IPS-18a (cell line): ENCODE measurements around the gene PPP1R3G.

Experiments used
- H3K27ac ChIP-seq: one replicate; pipeline ENCODE4 v1.5.1; 2013; ENCODE audit warnings: low read length
- H3K27me3 ChIP-seq: one replicate; pipeline ENCODE4 v1.6.1; 2013; ENCODE audit warnings: mild to moderate bottlenecking, low read length; ENCODE audit not compliant: control insufficient read depth, insufficient read depth
- H3K36me3 ChIP-seq: one replicate; pipeline ENCODE4 v1.6.1; 2013; ENCODE audit warnings: low read depth, low read length; ENCODE audit not compliant: control insufficient read depth
- H3K4me1 ChIP-seq: one replicate; pipeline ENCODE4 v1.6.1; 2013; ENCODE audit warnings: low read depth, low read length; ENCODE audit not compliant: control insufficient read depth
- H3K4me3 ChIP-seq: one replicate; pipeline ENCODE4 v1.5.1; 2013; ENCODE audit warnings: low read length
- H3K9ac ChIP-seq: one replicate; pipeline ENCODE4 v1.6.1; 2013; ENCODE audit warnings: mild to moderate bottlenecking, low read length, moderate library complexity
- H3K9me3 ChIP-seq: one replicate; pipeline ENCODE4 v1.6.1; 2013; ENCODE audit warnings: low read depth, low read length; ENCODE audit not compliant: control insufficient read depth

PPP1R3G gene

GRCh38 chr6:5096482-5096881, 11.3 kb downstream of the PPP1R3G start:
- H3K9me3 ChIP-seq: no peaks in the 10 kb centered on the region
- H3K4me1 ChIP-seq: no peaks in the 10 kb centered on the region
- no peak overlapping the region for H3K27ac ChIP-seq
- H3K4me3 ChIP-seq: no peak overlapping the region
- H3K36me3 ChIP-seq: no peaks in the 10 kb centered on the region
- no peaks in the 10 kb centered on the region for H3K27me3 ChIP-seq
- no peak overlapping the region for H3K9ac ChIP-seq

- Histone ChIP-seq H3K9me3 (no peaks in the 10 kb centered on the region), H3K27me3 (no peaks in the 10 kb centered on the region), H3K36me3 (no peaks in the 10 kb centered on the region), H3K27ac (no peak overlapping the region), H3K9ac (no peak overlapping the region), H3K4me1 (no peaks in the 10 kb centered on the region), H3K4me3 (no peak overlapping the region)
These were observed 13.5 kb downstream of the PPP1R3G start for GRCh38 chr6:5098501-5099270.

DNA sequence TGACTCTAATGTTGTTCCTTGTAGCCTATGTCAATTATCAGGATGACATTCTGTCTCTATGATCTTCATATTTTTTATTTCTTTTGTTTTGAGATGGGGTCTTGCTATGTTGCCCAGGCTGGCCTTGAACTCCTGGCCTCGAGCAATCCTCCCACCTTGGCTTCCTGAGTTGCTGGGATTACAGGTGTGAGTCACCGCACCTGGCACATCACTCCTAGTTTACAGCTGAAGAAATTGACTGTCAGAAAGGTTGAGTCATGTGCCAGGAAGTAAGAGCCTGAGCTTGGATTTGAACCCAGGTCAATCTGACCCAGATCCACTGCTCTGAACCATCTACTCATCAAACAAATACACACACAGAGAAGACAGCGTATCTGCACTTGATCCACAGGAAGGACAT, 14.4 kb downstream of the PPP1R3G start:
- H3K4me1 ChIP-seq: no peaks in the 10 kb centered on the region
- no peak overlapping the region for H3K9ac ChIP-seq
- no peak overlapping the region for H3K4me3 ChIP-seq
- H3K36me3 ChIP-seq: no peaks in the 10 kb centered on the region
- no peaks in the 10 kb centered on the region for H3K9me3 ChIP-seq
- no peak overlapping the region for H3K27ac ChIP-seq
- H3K27me3 ChIP-seq: no peaks in the 10 kb centered on the region

DNA sequence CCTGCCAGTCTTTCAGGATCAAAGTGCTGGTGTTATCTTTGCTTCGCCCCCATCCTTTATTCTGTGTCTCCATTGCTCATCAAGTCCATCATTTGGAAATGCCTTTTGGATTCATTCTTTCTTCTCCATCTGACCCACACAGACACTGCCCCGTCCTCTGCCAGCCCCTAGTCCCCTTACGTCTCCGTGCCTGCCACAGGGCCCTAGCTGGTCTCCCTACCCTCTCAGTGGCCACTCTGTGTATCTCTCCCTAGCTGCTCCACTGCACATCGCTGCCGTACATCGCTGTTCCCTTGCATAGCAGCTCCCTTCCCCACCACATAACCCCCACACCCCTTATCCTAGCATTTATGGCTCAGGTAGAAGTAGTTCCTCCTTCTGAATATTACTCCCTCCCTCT, 15.7 kb downstream of the PPP1R3G start:
- no peak overlapping the region for H3K27ac ChIP-seq
- H3K4me1 ChIP-seq: no peaks in the 10 kb centered on the region
- no peaks in the 10 kb centered on the region for H3K36me3 ChIP-seq
- no peak overlapping the region for H3K4me3 ChIP-seq
- no peak overlapping the region for H3K9ac ChIP-seq
- no peaks in the 10 kb centered on the region for H3K9me3 ChIP-seq
- H3K27me3 ChIP-seq: no peaks in the 10 kb centered on the region

GRCh38 chr6:5102267-5102970, 17.3 kb downstream of the PPP1R3G start:
- Histone ChIP-seq H3K9me3 (no peaks in the 10 kb centered on the region), H3K27me3 (no peaks in the 10 kb centered on the region), H3K4me1 (no peaks in the 10 kb centered on the region), H3K9ac (no peak overlapping the region), H3K27ac (no peak overlapping the region), H3K4me3 (no peak overlapping the region), H3K36me3 (no peaks in the 10 kb centered on the region)

- H3K9ac ChIP-seq: no peak overlapping the region
- no peak overlapping the region for H3K27ac ChIP-seq
- H3K4me3 ChIP-seq: no peak overlapping the region
These were observed 18.1 kb downstream of the PPP1R3G start for GRCh38 chr6:5103250-5103649.

GRCh38 chr6:5104667-5105066, 19.5 kb downstream of the PPP1R3G start:
- Histone ChIP-seq H3K9me3 (no peaks in the 10 kb centered on the region), H3K4me3 (no peak overlapping the region), H3K4me1 (no peaks in the 10 kb centered on the region), H3K9ac (no peak overlapping the region), H3K27ac (no peak overlapping the region), H3K36me3 (no peaks in the 10 kb centered on the region), H3K27me3 (no peaks in the 10 kb centered on the region)

More at GRCh38 chr6:5103250-5103649, 18.1 kb downstream of the PPP1R3G start:
- H3K4me1 ChIP-seq: no peaks in the 10 kb centered on the region
- H3K27me3 ChIP-seq: no peaks in the 10 kb centered on the region
- H3K36me3 ChIP-seq: no peaks in the 10 kb centered on the region
- no peaks in the 10 kb centered on the region for H3K9me3 ChIP-seq

- no peaks in the 10 kb centered on the region for H3K36me3 ChIP-seq
- no peaks in the 10 kb centered on the region for H3K9me3 ChIP-seq
- H3K4me3 ChIP-seq: no peak overlapping the region
These were observed 20.0 kb downstream of the PPP1R3G start for GRCh38 chr6:5105146-5105545.

DNA sequence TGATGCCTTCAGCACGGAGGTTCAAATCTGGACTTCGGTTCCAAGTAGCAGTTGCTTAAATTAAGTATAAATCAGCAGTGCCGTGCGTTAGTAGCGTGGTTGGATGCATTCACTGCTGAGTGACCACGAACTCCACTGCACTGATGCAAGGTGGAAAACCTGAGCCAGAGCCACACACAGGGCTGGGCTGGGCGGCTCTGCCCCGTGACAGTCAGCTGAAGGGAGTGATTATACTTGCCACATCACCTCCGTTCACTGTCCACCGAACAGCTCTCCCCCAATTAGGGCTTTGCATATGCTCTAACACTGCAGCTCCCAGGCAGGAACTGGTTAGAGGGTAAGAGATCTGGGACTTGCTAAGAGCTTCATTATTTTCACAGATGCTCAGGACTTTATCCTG, 22.2 kb downstream of the PPP1R3G start:
- H3K9me3 ChIP-seq: no peaks in the 10 kb centered on the region
- H3K9ac ChIP-seq: no peak overlapping the region
- H3K4me1 ChIP-seq: no peaks in the 10 kb centered on the region
- H3K27ac ChIP-seq: no peak overlapping the region
- no peak overlapping the region for H3K4me3 ChIP-seq
- no peaks in the 10 kb centered on the region for H3K27me3 ChIP-seq
- H3K36me3 ChIP-seq: no peaks in the 10 kb centered on the region

More at GRCh38 chr6:5105146-5105545, 20.0 kb downstream of the PPP1R3G start:
- no peak overlapping the region for H3K9ac ChIP-seq
- no peaks in the 10 kb centered on the region for H3K27me3 ChIP-seq
- H3K4me1 ChIP-seq: no peaks in the 10 kb centered on the region
- no peak overlapping the region for H3K27ac ChIP-seq

DNA sequence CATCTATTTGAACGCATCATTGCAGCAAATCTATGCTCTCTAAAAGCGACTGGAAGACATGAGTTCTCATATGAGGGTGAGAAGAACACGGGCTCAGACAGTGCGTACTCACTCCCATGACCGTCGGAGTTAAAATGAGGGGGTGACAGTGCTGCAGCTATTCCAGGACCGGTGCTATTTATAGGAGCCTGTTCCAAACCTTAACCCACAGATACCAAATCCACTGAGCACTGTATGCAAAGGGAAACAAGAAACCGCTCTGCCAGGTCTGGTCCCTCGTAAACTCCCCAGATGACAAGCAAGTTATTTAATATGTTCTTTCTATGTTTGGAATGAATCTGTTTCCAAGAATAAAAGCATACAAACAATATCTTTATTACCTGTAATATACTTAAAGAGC, 22.9 kb downstream of the PPP1R3G start:
- H3K4me1 ChIP-seq: no peaks in the 10 kb centered on the region
- no peaks in the 10 kb centered on the region for H3K36me3 ChIP-seq
- H3K27me3 ChIP-seq: no peaks in the 10 kb centered on the region
- no peak overlapping the region for H3K27ac ChIP-seq
- H3K4me3 ChIP-seq: no peak overlapping the region
- H3K9me3 ChIP-seq: no peaks in the 10 kb centered on the region
- no peak overlapping the region for H3K9ac ChIP-seq

DNA sequence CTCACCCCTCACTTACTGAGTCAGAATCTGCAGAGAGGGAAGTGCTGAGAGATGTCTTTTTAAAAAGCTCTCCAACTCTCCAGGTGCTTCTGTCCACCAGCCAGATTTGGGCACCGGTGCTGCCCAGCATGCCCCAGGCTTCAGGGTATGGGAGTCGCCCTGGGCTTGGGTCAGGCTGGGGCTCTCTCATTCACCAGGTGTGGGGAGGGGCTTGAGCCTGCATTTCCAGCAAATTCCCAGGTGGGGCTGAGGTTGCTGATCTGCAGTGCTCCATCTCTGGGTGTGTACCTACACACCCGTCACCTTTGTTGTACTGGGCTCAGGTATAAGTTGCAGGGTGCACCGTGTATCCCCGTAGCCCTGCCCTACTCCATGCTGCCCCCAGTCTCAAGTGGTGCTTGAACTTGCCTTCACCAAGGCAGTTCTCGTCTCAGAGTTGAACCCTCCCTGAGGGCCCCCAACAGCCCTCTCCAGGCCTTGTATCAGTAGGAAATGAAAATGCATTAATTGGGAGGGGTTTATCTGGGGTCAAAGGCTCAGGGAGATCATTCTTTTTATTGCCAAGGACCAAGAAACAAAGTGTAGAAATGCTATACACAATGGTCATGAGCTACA, 23.5 kb downstream of the PPP1R3G start:
- H3K27ac ChIP-seq: no peak overlapping the region
- H3K27me3 ChIP-seq: no peaks in the 10 kb centered on the region
- no peak overlapping the region for H3K4me3 ChIP-seq
- no peaks in the 10 kb centered on the region for H3K36me3 ChIP-seq
- no peak overlapping the region for H3K9ac ChIP-seq
- H3K9me3 ChIP-seq: no peaks in the 10 kb centered on the region
- H3K4me1 ChIP-seq: no peaks in the 10 kb centered on the region
